Bladder microvascular endothelial cell (primary cell): ENCODE data around the gene GCDH. TPM values are rescaled to one million over a fixed set of nuclear protein-coding genes. Genes with fewer than 3 reads are reported as not detected.

Experiments
- total RNA-seq: library from RNA; depleted of rRNA; stranded (reverse); fragments of >200 nt; gene quantifications from 2 replicates; pipeline ENCODE4 v1.2.3, GENCODE V29; 2014

GCDH gene
- total RNA-seq: 16.0 and 21.7 TPM in 2 replicates

GRCh38 chr19:12890787-12891552, at the start of gene GCDH:
GCDH (plus strand) TSS chr19:12891160; CDS start chr19:12891305, 145 bp downstream.

GRCh38 chr19:12881172-12881808, 9.7 kb upstream of the GCDH start, which contains the start of gene DNASE2:
DNASE2 (minus strand) TSS chr19:12881449; CDS start chr19:12881375, 74 bp downstream.

GRCh38 chr19:12886969-12887747, 3.8 kb upstream of the GCDH start, which contains the start of gene KLF1:
KLF1 (minus strand) TSS chr19:12887201; CDS start chr19:12887140, 61 bp downstream.

GRCh38 chr19:12933287-12934072, 42.5 kb downstream of the GCDH start, which contains the start of gene FARSA:
FARSA (minus strand) TSS chr19:12933711; CDS start chr19:12933696, 15 bp downstream.

GRCh38 chr19:12937927-12938778, 47.2 kb downstream of the GCDH start, which contains the start of gene CALR:
CALR (plus strand) TSS chr19:12938609; CDS start chr19:12938680, 71 bp downstream.

GRCh38 chr19:12945479-12946091, 54.6 kb downstream of the GCDH start, which contains the start of gene RAD23A:
RAD23A (plus strand) TSS chr19:12945862; CDS start chr19:12945949, 87 bp downstream.

Other genes starting within 250 kb of the GCDH start
- 31.2 and 64.0 TPM in 2 replicates for gene MAN2B1, start 224.4 kb upstream of the GCDH start, total RNA-seq
- 10.0 and 12.6 TPM in 2 replicates for gene WDR83, start 224.4 kb upstream of the GCDH start, total RNA-seq
- gene DHPS, start 209.3 kb upstream of the GCDH start, total RNA-seq: 49.7 and 50.5 TPM in 2 replicates
- gene GNG14, start 203.2 kb upstream of the GCDH start, total RNA-seq: not detected in 2 replicates
- gene FBXW9, start 194.5 kb upstream of the GCDH start, total RNA-seq: 4.4 and 5.5 TPM in 2 replicates
- 20.9 and 53.7 TPM in 2 replicates for gene TNPO2, start 167.2 kb upstream of the GCDH start, total RNA-seq
- gene TRIR, start 156.5 kb upstream of the GCDH start, total RNA-seq: 142 and 167 TPM in 2 replicates
- gene GET3, start 153.7 kb upstream of the GCDH start, total RNA-seq: 66.6 and 79.8 TPM in 2 replicates
- not detected in 2 replicates for gene BEST2, start 139.4 kb upstream of the GCDH start, total RNA-seq
- 7.4 and 19.0 TPM in 2 replicates for gene HOOK2, start 115.6 kb upstream of the GCDH start, total RNA-seq
- gene JUNB, start 99.7 kb upstream of the GCDH start, total RNA-seq: 36.8 and 49.2 TPM in 2 replicates
- 164 and 210 TPM in 2 replicates for gene PRDX2, start 89.4 kb upstream of the GCDH start, total RNA-seq
- gene THSD8, start 89.1 kb upstream of the GCDH start, total RNA-seq: not detected in 2 replicates
- gene RNASEH2A, start 84.6 kb upstream of the GCDH start, total RNA-seq: 19.6 and 25.7 TPM in 2 replicates
- not detected in 2 replicates for gene RTBDN, start 56.6 kb upstream of the GCDH start, total RNA-seq
- gene MAST1, start 52.6 kb upstream of the GCDH start, total RNA-seq: 0.16 and 1.0 TPM in 2 replicates
- 15.4 and 19.4 TPM in 2 replicates for gene DNASE2, start 9.7 kb upstream of the GCDH start, total RNA-seq
- 0.06 TPM in 1 of 2 replicates, not detected in the other for gene KLF1, start 4.0 kb upstream of the GCDH start, total RNA-seq
- 0.44 and 0.49 TPM in 2 replicates for gene SYCE2, start 28.1 kb downstream of the GCDH start, total RNA-seq
- gene FARSA, start 42.6 kb downstream of the GCDH start, total RNA-seq: 44.8 and 67.8 TPM in 2 replicates
- gene CALR, start 47.4 kb downstream of the GCDH start, total RNA-seq: 1,348 and 1,646 TPM in 2 replicates
- 51.8 and 102 TPM in 2 replicates for gene RAD23A, start 54.7 kb downstream of the GCDH start, total RNA-seq
- gene GADD45GIP1, start 66.1 kb downstream of the GCDH start, total RNA-seq: 20.0 and 20.4 TPM in 2 replicates
- under 0.01 and 0.06 TPM in 2 replicates for gene DAND5, start 78.4 kb downstream of the GCDH start, total RNA-seq
- 2.1 and 13.0 TPM in 2 replicates for gene NFIX, start 104.3 kb downstream of the GCDH start, total RNA-seq
- gene LYL1, start 211.7 kb downstream of the GCDH start, total RNA-seq: 23.5 and 32.2 TPM in 2 replicates
- gene TRMT1, start 225.6 kb downstream of the GCDH start, total RNA-seq: 22.3 and 40.7 TPM in 2 replicates
- gene NACC1, start 227.1 kb downstream of the GCDH start, total RNA-seq: 39.0 and 57.4 TPM in 2 replicates